KBM-7 (cell line): ENCODE measurements around the gene SLC6A5.
A peak's percentile ranks its signal among the peaks of the same experiment; 100 is the strongest.

Experiments used
- DNase-seq: peaks from one replicate; pipeline ENCODE4 v3.0.0-alpha.2; 2015
- in situ Hi-C: fragments of 300-500 bp; cut with MboI; formaldehyde crosslinking; loops from 2 replicates; pipeline ENCODE4 v1.14.3; 2020; ENCODE audit warnings: low sequenced_read_pairs, low pct_unique_long_range_greater_than_20kb, mixed read lengths

Gene SLC6A5

DNA sequence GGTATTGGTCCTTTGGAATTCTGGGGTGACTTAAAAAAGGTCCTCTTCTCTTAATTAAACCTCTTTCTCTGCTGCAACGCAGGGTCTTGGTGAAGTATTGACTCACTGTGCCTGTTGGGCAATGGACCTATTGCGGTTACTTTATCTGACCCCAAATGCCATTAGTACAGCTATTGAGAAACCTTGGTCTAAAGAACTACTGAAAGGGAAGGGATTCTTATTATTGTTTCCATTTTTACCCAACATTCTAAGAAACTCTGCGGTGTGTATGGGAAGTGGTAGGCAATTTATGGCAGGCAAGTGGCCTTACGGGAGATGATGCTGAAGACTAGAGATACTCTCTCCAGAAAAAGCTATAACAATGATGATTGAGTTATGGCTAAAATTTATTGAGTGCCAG, 12.5 kb downstream of the SLC6A5 start:
- peak; percentile 66 for DNase-seq
- in situ Hi-C loops: loop anchor here (25.0 kb wide), 1 partner anchor 225 kb away; the partner anchor contains the start of gene PRMT3

GRCh38 chr11:20612416-20612815, 13.0 kb downstream of the SLC6A5 start:
- in situ Hi-C loops: loop anchor here (25.0 kb wide), 1 partner anchor 225 kb away; the partner anchor contains the start of gene PRMT3
- DNase-seq: no peak

- in situ Hi-C loops: loop anchor here (25.0 kb wide), 1 partner anchor 230 kb away; the partner anchor contains the start of gene PRMT3
- no peak for DNase-seq
Observed at GRCh38 chr11:20616920-20617319, 17.5 kb downstream of the SLC6A5 start.

DNA sequence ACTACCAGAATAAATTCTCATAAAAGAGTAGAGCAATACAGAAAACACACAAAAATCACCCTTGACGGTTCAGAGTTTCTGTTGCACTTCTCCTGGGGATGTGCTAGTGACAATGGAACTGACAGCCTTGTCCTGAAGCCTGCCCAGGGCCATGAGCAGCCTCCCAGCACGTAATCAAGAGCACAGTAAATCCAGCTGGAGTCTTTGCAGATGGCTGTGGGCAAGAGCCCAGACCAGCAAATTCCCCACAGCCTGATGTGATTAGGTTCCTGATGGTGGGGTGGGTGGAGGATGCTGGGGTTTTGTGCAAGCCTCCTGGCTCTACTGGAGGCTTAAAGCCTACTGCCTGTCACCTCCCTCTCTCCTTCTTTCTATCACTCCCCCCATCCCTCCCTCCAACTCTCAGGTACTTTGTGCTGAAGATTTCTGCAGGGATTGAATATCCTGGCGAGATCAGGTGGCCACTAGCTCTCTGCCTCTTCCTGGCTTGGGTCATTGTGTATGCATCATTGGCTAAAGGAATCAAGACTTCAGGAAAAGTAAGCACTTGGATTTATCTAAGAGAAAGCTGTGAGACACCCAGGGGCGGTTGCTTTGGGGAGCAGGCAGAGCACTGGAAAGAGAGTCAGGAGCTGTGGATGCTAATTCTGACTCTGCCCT, 18.1 kb downstream of the SLC6A5 start:
- no peak for DNase-seq
- in situ Hi-C loops: loop anchor here (25.0 kb wide), 1 partner anchor 230 kb away; the partner anchor contains the start of gene PRMT3

DNA sequence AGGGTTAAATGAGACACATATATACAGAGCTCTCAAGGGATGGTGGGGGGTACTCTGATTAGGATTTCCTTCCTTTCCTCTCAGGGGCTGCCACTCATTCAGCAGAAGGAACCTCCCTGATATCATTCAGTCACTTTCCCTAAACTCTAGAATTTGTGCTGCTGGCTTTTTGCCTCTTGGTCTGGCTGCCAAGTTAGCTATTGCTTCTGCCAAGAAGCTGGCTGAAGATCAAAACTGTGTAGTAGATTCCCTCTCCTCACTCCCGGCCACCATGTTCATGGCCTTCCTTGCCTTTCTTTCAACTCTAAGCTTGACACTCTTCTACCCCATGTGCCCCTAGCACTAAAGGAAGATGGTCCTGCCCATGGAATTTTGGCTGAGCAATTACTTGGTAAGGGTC, 18.7 kb downstream of the SLC6A5 start:
- in situ Hi-C loops: loop anchor here (25.0 kb wide), 1 partner anchor 231 kb away; the partner anchor contains the start of gene PRMT3
- no peak for DNase-seq

DNA sequence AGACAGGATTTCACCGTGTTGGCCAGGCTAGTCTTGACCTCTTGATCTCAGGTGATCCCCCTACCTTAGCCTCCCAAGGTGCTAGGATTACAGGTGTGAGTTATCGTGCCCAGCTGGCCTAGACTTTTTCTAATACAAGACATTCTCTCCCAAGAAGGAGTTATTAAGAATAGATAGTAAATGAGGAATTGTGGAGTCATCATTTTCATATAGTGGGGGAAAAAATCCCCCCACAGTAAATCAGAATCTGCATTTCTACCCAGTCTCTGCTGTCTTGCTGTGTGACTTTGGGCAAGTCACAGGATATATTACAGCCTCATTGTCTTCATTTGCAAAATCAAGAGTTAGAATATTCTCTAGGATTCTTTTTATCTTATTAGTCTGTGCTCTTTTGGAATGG, 21.6 kb downstream of the SLC6A5 start:
- no peak for DNase-seq
- in situ Hi-C loops: loop anchor here (25.0 kb wide), 1 partner anchor 234 kb away; the partner anchor contains the start of gene PRMT3

DNA sequence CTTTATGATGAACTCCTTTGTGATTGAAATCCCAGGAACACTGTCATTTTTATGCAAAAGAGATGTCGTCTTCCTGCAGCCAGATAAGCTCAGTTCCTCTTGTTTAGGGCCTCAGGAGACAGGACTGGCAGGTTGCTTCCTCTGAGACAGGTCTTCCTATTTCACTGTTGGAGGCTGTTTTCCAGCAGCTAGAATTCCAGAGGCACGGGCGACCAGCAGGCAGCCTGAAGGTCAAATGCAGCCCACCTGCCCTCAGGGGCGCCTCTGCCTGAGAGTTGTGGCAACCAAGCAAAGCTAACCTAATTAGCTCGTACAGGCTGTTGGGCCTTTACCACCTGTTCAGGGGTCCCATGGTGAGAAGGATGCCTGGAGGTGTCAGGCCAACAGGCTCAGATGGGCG, 22.3 kb downstream of the SLC6A5 start:
- in situ Hi-C loops: loop anchor here (25.0 kb wide), 1 partner anchor 234 kb away; the partner anchor contains the start of gene PRMT3
- no peak for DNase-seq

DNA sequence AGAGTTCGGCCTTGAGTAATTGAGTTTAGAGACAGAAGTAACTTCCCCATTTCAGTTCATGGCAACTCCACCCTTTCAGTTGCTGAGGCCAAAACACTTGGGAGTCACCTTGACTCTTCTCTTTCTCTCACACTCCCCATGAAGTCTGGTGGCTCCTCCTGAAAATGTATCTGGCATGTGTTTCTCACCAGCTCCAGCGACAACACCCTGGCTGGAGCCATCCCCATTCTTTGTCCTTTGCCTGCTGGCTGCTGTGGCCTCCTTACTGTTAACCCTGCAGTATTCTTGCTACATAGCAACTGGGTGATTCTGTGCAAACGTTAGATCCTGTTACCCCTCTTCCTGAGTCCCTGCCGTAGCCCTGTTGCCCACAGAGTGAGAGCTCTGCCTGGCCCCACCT, 23.8 kb downstream of the SLC6A5 start:
- in situ Hi-C loops: loop anchor here (25.0 kb wide), 1 partner anchor 236 kb away; the partner anchor contains the start of gene PRMT3
- no peak for DNase-seq

DNA sequence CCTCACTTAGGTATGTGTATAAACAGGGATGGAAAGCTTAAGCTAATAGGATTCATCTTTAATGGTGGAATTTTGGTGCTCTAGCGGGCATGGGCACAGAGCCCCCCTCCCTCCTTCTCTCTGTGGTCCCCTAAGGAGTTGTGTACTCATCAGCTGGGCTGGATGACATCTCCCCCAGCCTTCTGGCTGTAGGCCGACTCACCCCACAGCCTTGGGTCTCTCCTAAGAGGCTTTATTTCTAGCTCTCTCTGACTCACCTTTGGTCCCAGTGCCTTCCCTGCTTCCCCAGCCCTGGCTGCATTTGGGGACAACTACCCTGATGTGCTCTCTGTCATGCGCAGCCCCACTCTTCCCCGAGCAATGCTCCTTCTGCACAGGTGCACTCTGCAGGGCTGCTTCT, 26.9 kb downstream of the SLC6A5 start:
- in situ Hi-C loops: no loop called here
- DNase-seq: no peak

- in situ Hi-C loops: no loop called here
- no peak for DNase-seq
Observed at GRCh38 chr11:20627026-20627425, 27.6 kb downstream of the SLC6A5 start.

GRCh38 chr11:20627701-20628100, 28.3 kb downstream of the SLC6A5 start:
- no peak for DNase-seq
- in situ Hi-C loops: no loop called here

DNA sequence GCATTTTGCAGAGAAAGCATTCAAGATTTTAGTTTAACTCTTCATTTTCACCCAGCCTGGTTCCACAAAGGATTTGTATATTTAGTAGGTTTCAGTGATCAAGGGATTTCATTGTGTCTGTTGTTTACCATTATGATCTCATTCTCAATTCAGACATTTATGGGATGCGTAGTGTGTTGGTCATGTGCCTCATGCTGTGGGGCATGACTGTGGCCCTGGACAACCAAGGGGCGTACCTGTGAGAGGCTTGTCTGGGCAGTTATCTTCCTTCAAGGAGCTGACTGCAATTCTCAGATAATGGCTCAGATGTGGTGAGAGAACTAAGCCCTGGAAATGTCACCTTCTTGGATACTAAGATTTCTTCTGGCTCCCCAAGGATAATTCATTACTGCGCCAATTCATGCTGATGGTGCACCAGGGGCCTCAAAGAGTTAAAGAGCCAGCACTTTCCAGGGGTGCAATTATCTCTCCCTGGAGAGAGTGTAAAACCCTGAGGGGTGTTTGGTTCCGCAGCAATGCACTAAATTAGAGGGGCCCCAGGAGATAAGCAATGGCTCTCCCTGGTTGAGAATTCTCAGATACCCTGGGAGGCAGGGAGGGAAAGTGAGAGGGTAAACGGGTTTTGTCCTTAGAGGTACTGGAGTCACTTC, 32.2 kb downstream of the SLC6A5 start:
- in situ Hi-C loops: no loop called here
- DNase-seq: no peak

- DNase-seq: no peak
- in situ Hi-C loops: no loop called here
Observed at GRCh38 chr11:20632169-20632532, 32.7 kb downstream of the SLC6A5 start.

DNA sequence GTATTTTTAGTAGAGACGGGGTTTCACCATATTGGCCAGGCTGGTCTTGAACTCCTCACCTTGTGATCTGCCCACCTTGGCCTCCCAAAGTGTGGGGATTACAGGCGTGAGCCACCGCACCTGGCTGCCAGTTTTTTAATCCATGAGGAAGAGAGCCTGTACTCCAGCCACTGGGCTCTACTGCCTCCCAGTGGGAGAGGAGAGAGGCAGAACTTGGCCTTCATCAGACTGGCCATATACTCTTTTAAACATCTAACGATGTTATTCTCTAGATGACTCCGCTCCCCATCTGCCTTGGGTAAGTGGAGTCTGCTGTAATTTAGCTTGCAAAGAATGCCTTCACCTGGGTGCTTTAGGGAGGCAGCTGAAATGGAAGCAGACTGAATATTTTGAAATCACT, 34.6 kb downstream of the SLC6A5 start:
- DNase-seq: no peak
- in situ Hi-C loops: no loop called here

- in situ Hi-C loops: no loop called here
- no peak for DNase-seq
Observed at GRCh38 chr11:20634781-20635180, 35.4 kb downstream of the SLC6A5 start.

- in situ Hi-C loops: no loop called here
- no peak for DNase-seq
Observed at GRCh38 chr11:20638074-20638473, 38.7 kb downstream of the SLC6A5 start.

DNA sequence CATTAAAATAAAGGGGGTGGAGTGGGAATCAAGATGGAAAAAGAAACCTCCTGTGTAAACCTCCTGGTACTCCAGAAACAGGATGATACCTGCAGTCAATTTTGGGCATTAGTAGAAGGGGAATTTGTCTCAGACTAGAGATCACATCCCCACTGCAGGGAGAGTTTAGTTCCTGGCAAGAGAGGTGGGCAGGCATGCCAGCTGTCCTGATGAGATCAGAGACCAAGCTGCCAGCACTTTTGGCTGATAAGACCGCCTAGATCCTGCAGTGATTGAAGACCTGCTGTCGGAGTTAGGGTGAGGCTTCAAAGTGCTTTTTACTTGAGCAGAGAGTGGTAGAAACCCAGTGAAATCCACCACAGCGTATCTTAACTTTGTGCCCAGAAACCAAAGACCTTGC, 40.3 kb downstream of the SLC6A5 start:
- no peak for DNase-seq
- in situ Hi-C loops: no loop called here

DNA sequence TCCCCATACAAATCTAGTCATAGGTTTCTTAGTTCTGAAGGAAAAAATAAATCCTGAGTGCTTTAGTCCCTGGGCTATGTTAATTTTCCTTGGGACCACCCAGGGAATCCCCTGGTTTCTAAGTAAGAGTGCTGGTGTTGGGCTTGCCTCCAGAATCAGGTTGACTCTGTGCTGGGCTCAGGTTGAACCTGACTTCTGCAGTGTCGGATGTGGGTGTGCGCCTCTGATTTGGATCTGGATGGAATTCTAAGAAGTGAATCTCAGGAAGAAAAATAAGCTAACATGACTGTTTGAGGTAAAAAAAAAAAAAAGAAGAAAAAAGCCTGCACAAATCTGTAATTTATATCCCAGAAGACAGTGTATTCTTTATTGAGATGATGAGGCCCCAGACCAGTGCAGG, 41.0 kb downstream of the SLC6A5 start:
- DNase-seq: no peak

GRCh38 chr11:20644360-20644759, 45.0 kb downstream of the SLC6A5 start:
- in situ Hi-C loops: no loop called here
- no peak for DNase-seq

More for the DNA sequence above, 41.0 kb downstream of the SLC6A5 start:
- in situ Hi-C loops: no loop called here

DNA sequence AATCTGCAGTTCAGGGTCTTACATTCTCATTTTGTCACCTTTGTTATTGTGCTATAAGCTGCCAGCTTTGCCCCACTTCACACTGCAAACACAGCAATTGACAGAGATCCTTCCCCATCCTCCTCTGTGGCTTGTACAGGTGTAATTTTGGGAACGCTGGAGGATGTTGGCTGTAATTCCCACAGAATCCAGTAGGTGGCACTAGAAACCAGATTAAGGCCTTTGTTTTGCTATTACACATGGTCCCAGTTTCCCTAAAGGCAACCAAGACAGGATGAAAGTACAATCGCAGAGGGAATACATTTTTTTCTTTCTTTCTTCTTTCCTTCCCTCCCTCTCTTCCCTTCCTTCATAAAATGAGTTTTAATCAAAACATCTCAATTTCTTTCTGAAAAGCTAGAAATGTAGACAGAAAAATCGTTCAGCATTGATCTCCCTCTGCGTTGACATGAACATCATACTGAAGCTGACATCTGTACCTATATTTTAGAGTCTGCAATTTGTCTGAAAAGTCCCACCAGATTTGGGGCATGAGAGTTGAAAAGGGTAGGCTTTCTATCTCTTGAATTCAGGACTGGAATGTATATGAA, 48.7 kb downstream of the SLC6A5 start:
- in situ Hi-C loops: no loop called here
- DNase-seq: peak; percentile 73
